Esophagus (tissue), 2 donors: ENCODE measurements around the gene ATP8B4. TPM values are rescaled to one million over a fixed set of nuclear protein-coding genes. Genes with fewer than 3 reads are reported as not detected.

ENCODE experiments used
- H3K27ac ChIP-seq, 2 donors: one replicate each; pipeline ENCODE4 v1.5.1; 2013; ENCODE audit warnings: low read depth in 2 of 2, mild to moderate bottlenecking in 2 of 2, inconsistent platforms in 1 of 2, low read length in 1 of 2, moderate library complexity in 1 of 2
- H3K27me3 ChIP-seq, 2 donors: one replicate each; pipeline ENCODE4 v1.6.1; 2013; ENCODE audit warnings: low read length in 2 of 2, control low read depth in 1 of 2, mild to moderate bottlenecking in 1 of 2; ENCODE audit not compliant: insufficient read depth in 2 of 2, control insufficient read depth in 1 of 2
- H3K36me3 ChIP-seq, 2 donors: one replicate each; pipeline ENCODE4 v1.6.1; 2013; ENCODE audit warnings: low read length in 1 of 2; ENCODE audit not compliant: control insufficient read depth in 2 of 2, insufficient read depth in 2 of 2
- H3K4me1 ChIP-seq, 2 donors: one replicate each; pipeline ENCODE4 v1.6.1; 2013; ENCODE audit warnings: low read length in 1 of 2; ENCODE audit not compliant: control insufficient read depth in 2 of 2, insufficient read depth in 2 of 2
- H3K4me3 ChIP-seq, 2 donors: one replicate each; pipeline ENCODE4 v1.5.1; 2013; ENCODE audit warnings: low read length in 2 of 2, mild to moderate bottlenecking in 2 of 2, low read depth in 1 of 2, moderate library complexity in 1 of 2
- H3K9me3 ChIP-seq, 2 donors: one replicate each; pipeline ENCODE4 v1.6.1; 2013; ENCODE audit warnings: mild to moderate bottlenecking in 2 of 2, low read depth in 1 of 2, low read length in 1 of 2, moderate library complexity in 1 of 2; ENCODE audit not compliant: control insufficient read depth in 2 of 2, insufficient read depth in 1 of 2
- WGBS, 2 donors: extraction: QIAGEN DNeasy Blood & Tissue Kit; methylation state at CpG; one replicate each; pipeline ENCODE4 v1.1.7; 2013; 5-methylcytosine and 5-hydroxymethylcytosine counted together
- polyA plus RNA-seq, 2 donors: library from polyadenylated mRNA; stranded (reverse); fragments of 200-250 nt; gene quantifications; one replicate each; pipeline ENCODE4 v1.2.3, GENCODE V29; 2013
- donor health status: healthy with polysubstance abuse.
- donor health status: Bipolar disorder and iron deficiency.

The ATP8B4 gene
- polyA plus RNA-seq, 2 donors = 0.75 to 0.84 TPM

GRCh38 chr15:49898097-49898496 is 220.9 kb downstream of the ATP8B4 start:
- Histone ChIP-seq H3K4me3 (no peak overlapping the region), H3K27me3 (no peaks in the 10 kb centered on the region), H3K27ac (no peak overlapping the region)

GRCh38 chr15:49895347-49896223 is 223.4 kb downstream of the ATP8B4 start:
- Histone ChIP-seq H3K27me3 (no peaks in the 10 kb centered on the region), H3K4me1 (no peaks in the 10 kb centered on the region), H3K27ac (no peak overlapping the region), H3K4me3 (no peak overlapping the region), H3K36me3 (no peaks in the 10 kb centered on the region), H3K9me3 (no peaks in the 10 kb centered on the region)
- WGBS, 2 donors = 63 to 68% methylated on average over 6 of the region's 6 CpGs

More at GRCh38 chr15:49898097-49898496, 220.9 kb downstream of the ATP8B4 start:
- no peaks in the 10 kb centered on the region for H3K36me3 ChIP-seq
- no peaks in the 10 kb centered on the region for H3K4me1 ChIP-seq
- no peaks in the 10 kb centered on the region for H3K9me3 ChIP-seq

- no peaks in the 10 kb centered on the region for H3K4me1 ChIP-seq
- no peak overlapping the region for H3K27ac ChIP-seq
- no peaks in the 10 kb centered on the region for H3K9me3 ChIP-seq
- 70 to 80% methylated on average over 3 of the region's 3 CpGs for WGBS, 2 donors
- no peaks in the 10 kb centered on the region for H3K27me3 ChIP-seq
- no peaks in the 10 kb centered on the region for H3K36me3 ChIP-seq
- H3K4me3 ChIP-seq = no peak overlapping the region
Measured at GRCh38 chr15:49890689-49891088, 228.3 kb downstream of the ATP8B4 start.

GRCh38 chr15:49889536-49889935 is 229.5 kb downstream of the ATP8B4 start:
- Histone ChIP-seq H3K4me3 (no peak overlapping the region), H3K27me3 (no peaks in the 10 kb centered on the region), H3K4me1 (no peaks in the 10 kb centered on the region), H3K9me3 (no peaks in the 10 kb centered on the region), H3K27ac (no peak overlapping the region), H3K36me3 (no peaks in the 10 kb centered on the region)
- WGBS, 2 donors = 69 to 72% methylated on average over 2 of the region's 2 CpGs

GRCh38 chr15:49888734-49889133 is 230.3 kb downstream of the ATP8B4 start:
- H3K4me3 ChIP-seq = no peak overlapping the region
- no peaks in the 10 kb centered on the region for H3K9me3 ChIP-seq
- no peaks in the 10 kb centered on the region for H3K27me3 ChIP-seq
- WGBS, 2 donors = 75 to 76% methylated on average over 3 of the region's 3 CpGs
- H3K27ac ChIP-seq = no peak overlapping the region
- H3K36me3 ChIP-seq = no peaks in the 10 kb centered on the region
- no peaks in the 10 kb centered on the region for H3K4me1 ChIP-seq

- 77 to 79% methylated on average over 2 of the region's 2 CpGs for WGBS, 2 donors
- no peak overlapping the region for H3K4me3 ChIP-seq
- H3K27ac ChIP-seq = no peak overlapping the region
- H3K9me3 ChIP-seq = no peaks in the 10 kb centered on the region
- no peaks in the 10 kb centered on the region for H3K4me1 ChIP-seq
- no peaks in the 10 kb centered on the region for H3K27me3 ChIP-seq
- H3K36me3 ChIP-seq = no peaks in the 10 kb centered on the region
Measured at GRCh38 chr15:49888323-49888693, 230.7 kb downstream of the ATP8B4 start.

- Histone ChIP-seq H3K36me3 (no peaks in the 10 kb centered on the region), H3K27me3 (no peaks in the 10 kb centered on the region), H3K27ac (no peak overlapping the region), H3K4me1 (no peaks in the 10 kb centered on the region), H3K4me3 (no peak overlapping the region), H3K9me3 (no peaks in the 10 kb centered on the region)
- 63 to 71% methylated on average over 7 of the region's 7 CpGs for WGBS, 2 donors
Measured at GRCh38 chr15:49887659-49888322, 231.2 kb downstream of the ATP8B4 start.

- peaks cover 2 to 4% of the 10 kb centered on the region in 2 donors for H3K4me1 ChIP-seq
- H3K27me3 ChIP-seq = no peaks in the 10 kb centered on the region
- no peaks in the 10 kb centered on the region for H3K36me3 ChIP-seq
- WGBS, 2 donors = 88 to 94% methylated on average over 4 of the region's 4 CpGs
- no peaks in the 10 kb centered on the region for H3K9me3 ChIP-seq
- no peak overlapping the region for H3K4me3 ChIP-seq
- H3K27ac ChIP-seq = no peak overlapping the region
Measured at GRCh38 chr15:49883121-49883520, 235.9 kb downstream of the ATP8B4 start.

GRCh38 chr15:49881866-49882265 is 237.2 kb downstream of the ATP8B4 start:
- H3K36me3 ChIP-seq = no peaks in the 10 kb centered on the region
- WGBS, 2 donors = 73 to 87% methylated on average over 5 of the region's 5 CpGs
- no peaks in the 10 kb centered on the region for H3K9me3 ChIP-seq
- H3K27ac ChIP-seq = peak overlapping the region in 1 of 2 donors; percentile 22
- no peaks in the 10 kb centered on the region for H3K27me3 ChIP-seq
- H3K4me3 ChIP-seq = no peak overlapping the region
- peaks cover 2 to 4% of the 10 kb centered on the region in 2 donors for H3K4me1 ChIP-seq
